ENCODE results near the gene ERICH4. TPM values are rescaled to one million over a fixed set of nuclear protein-coding genes. Genes with fewer than 3 reads are reported as not detected.
A peak's percentile ranks its signal among the peaks of the same experiment; 100 is the strongest.

The ERICH4 gene
- total RNA-seq, 1 experiment from 2014 or later: not detected

- intact Hi-C loops (cut with micrococcal nuclease): no loop called here
- no TSS peak for BruUV-seq (replicated peaks)
- peaks cover 13% of the 10 kb centered on the region for H3K4me1 Mint-ChIP-seq (ENCODE audit: insufficient read depth, unreplicated experiment)
- peaks cover 21% of the 10 kb centered on the region for H3K27me3 Mint-ChIP-seq (ENCODE audit: insufficient read depth, unreplicated experiment)
- no peak for DNase-seq (ENCODE audit: unreplicated experiment)
- POLR2A ChIA-PET: no interaction called here
- no peak overlapping the region for H3K4me3 Mint-ChIP-seq (ENCODE audit: unreplicated experiment)
- H3K9me3 Mint-ChIP-seq (ENCODE audit: unreplicated experiment): no peaks in the 10 kb centered on the region
- H3K27ac Mint-ChIP-seq (ENCODE audit: low read depth, unreplicated experiment): no peak overlapping the region
- no peaks in the 10 kb centered on the region for H3K36me3 Mint-ChIP-seq (ENCODE audit: insufficient read depth, unreplicated experiment)
- TF ChIP-seq, protein P1, sequence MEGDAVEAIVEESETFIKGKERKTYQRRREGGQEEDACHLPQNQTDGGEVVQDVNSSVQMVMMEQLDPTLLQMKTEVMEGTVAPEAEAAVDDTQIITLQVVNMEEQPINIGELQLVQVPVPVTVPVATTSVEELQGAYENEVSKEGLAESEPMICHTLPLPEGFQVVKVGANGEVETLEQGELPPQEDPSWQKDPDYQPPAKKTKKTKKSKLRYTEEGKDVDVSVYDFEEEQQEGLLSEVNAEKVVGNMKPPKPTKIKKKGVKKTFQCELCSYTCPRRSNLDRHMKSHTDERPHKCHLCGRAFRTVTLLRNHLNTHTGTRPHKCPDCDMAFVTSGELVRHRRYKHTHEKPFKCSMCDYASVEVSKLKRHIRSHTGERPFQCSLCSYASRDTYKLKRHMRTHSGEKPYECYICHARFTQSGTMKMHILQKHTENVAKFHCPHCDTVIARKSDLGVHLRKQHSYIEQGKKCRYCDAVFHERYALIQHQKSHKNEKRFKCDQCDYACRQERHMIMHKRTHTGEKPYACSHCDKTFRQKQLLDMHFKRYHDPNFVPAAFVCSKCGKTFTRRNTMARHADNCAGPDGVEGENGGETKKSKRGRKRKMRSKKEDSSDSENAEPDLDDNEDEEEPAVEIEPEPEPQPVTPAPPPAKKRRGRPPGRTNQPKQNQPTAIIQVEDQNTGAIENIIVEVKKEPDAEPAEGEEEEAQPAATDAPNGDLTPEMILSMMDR (IDR thresholded peaks at IDR 0.05; ENCODE audit: unreplicated experiment): no peak
- CTCF ChIA-PET: interaction anchor here (1.2 kb wide), 1 partner anchor 8 kb away, joined by 4 read pairs; no protein-coding TSS in a partner anchor
Measured at GRCh38 chr19:41443813-41444455, 978 bp downstream of the ERICH4 start.

GRCh38 chr19:41445575-41445974, 2.6 kb downstream of the ERICH4 start:
- POLR2A ChIA-PET: no interaction called here
- TF ChIP-seq, protein P1 (IDR thresholded peaks at IDR 0.05; ENCODE audit: unreplicated experiment): no peak
- Mint-ChIP-seq H3K27me3 (ENCODE audit: insufficient read depth, unreplicated experiment) (peaks cover 36% of the 10 kb centered on the region), H3K9me3 (ENCODE audit: unreplicated experiment) (no peaks in the 10 kb centered on the region), H3K27ac (ENCODE audit: low read depth, unreplicated experiment) (no peak overlapping the region), H3K4me1 (ENCODE audit: insufficient read depth, unreplicated experiment) (peaks cover 12% of the 10 kb centered on the region), H3K36me3 (ENCODE audit: insufficient read depth, unreplicated experiment) (no peaks in the 10 kb centered on the region), H3K4me3 (ENCODE audit: unreplicated experiment) (no peak overlapping the region)
- DNase-seq (ENCODE audit: unreplicated experiment): no peak
- CTCF ChIA-PET: interaction anchor here (0.7 to 14.6 kb wide), 2 partner anchors 91 to 119 kb away, joined by 3 to 315 read pairs; no protein-coding TSS in a partner anchor
- intact Hi-C loops (cut with micrococcal nuclease): no loop called here
- BruUV-seq (replicated peaks): no TSS peak

GRCh38 chr19:41447732-41448332, 4.9 kb downstream of the ERICH4 start:
- Mint-ChIP-seq H3K36me3 (ENCODE audit: insufficient read depth, unreplicated experiment) (no peaks in the 10 kb centered on the region), H3K4me3 (ENCODE audit: unreplicated experiment) (no peak overlapping the region), H3K27me3 (ENCODE audit: insufficient read depth, unreplicated experiment) (peaks cover 44% of the 10 kb centered on the region), H3K27ac (ENCODE audit: low read depth, unreplicated experiment) (no peak overlapping the region), H3K9me3 (ENCODE audit: unreplicated experiment) (no peaks in the 10 kb centered on the region), H3K4me1 (ENCODE audit: insufficient read depth, unreplicated experiment) (no peaks in the 10 kb centered on the region)
- intact Hi-C loops (cut with micrococcal nuclease): no loop called here
- no peak for DNase-seq (ENCODE audit: unreplicated experiment)
- BruUV-seq (replicated peaks): no TSS peak
- CTCF ChIA-PET: interaction anchor here (0.5 to 14.6 kb wide), 7 partner anchors 10 to 151 kb away, joined by 3 to 315 read pairs (median 6); no protein-coding TSS in a partner anchor
- TF ChIP-seq, protein P1 (IDR thresholded peaks at IDR 0.05; ENCODE audit: unreplicated experiment): no peak
- POLR2A ChIA-PET: no interaction called here

DNA sequence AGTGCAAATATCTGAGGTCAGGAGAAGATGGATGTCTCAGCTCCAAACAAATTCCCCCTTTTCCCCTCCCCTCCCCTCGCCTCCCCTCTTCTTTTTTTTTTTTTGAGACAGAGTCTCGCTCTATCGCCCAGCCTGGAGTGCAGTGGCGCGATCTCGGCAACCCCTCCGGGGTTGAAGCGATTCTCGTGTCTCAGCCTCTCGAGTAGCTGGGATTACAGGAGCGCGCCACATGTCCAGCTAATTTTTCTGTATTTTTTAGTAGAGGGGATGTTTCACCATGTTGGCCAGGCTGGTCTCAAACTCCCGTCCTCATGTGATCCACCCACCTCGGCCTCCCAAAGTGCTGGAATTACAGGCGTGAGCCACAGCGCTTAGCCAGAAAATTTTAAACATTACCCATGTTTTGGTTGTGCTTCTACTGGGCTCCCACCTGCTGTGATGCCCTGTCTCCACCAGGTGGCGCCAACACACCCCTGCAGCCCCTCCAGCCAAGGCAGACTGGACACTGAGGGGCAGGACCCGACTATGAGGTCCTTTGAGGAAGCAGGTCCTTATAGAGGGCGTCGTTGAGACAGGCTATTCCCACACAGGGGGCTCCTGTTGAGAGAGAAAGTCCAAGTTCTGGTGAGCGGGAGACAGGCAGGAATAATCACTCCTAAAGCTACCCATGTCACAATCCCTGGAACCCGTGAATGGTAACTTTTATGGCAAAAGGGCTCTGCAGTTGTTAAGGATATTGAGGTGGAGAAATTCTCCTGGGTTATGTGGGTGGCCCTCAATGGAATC, 6.3 kb downstream of the ERICH4 start:
- intact Hi-C loops (cut with micrococcal nuclease): loop anchor here (1.0 kb wide), 4 partner anchors 88 to 146 kb away; no protein-coding TSS in a partner anchor
- peak; percentile 68 for DNase-seq (ENCODE audit: unreplicated experiment)
- Mint-ChIP-seq H3K4me1 (ENCODE audit: insufficient read depth, unreplicated experiment) (no peaks in the 10 kb centered on the region), H3K9me3 (ENCODE audit: unreplicated experiment) (no peaks in the 10 kb centered on the region), H3K27me3 (ENCODE audit: insufficient read depth, unreplicated experiment) (peaks cover 44% of the 10 kb centered on the region), H3K27ac (ENCODE audit: low read depth, unreplicated experiment) (no peak overlapping the region), H3K4me3 (ENCODE audit: unreplicated experiment) (peak overlapping the region; percentile 35), H3K36me3 (ENCODE audit: insufficient read depth, unreplicated experiment) (no peaks in the 10 kb centered on the region)
- ChIA-PET POLR2A (interaction anchor here (2.6 kb wide), 2 partner anchors 9 to 121 kb away, joined by 7 to 8 read pairs; partner anchors contain the start of gene DMAC2), CTCF (interaction anchor here (0.5 to 14.6 kb wide), 38 partner anchors 9 to 335 kb away, joined by 3 to 315 read pairs (median 4); partner anchors contain the start of genes CEACAM21, CYP2F1 and DMAC2)
- TF ChIP-seq, protein P1 (IDR thresholded peaks at IDR 0.05; ENCODE audit: unreplicated experiment): peak; percentile 94
- BruUV-seq (replicated peaks): no TSS peak
